ENCODE results near the gene WNT9A.

The WNT9A gene

DNA sequence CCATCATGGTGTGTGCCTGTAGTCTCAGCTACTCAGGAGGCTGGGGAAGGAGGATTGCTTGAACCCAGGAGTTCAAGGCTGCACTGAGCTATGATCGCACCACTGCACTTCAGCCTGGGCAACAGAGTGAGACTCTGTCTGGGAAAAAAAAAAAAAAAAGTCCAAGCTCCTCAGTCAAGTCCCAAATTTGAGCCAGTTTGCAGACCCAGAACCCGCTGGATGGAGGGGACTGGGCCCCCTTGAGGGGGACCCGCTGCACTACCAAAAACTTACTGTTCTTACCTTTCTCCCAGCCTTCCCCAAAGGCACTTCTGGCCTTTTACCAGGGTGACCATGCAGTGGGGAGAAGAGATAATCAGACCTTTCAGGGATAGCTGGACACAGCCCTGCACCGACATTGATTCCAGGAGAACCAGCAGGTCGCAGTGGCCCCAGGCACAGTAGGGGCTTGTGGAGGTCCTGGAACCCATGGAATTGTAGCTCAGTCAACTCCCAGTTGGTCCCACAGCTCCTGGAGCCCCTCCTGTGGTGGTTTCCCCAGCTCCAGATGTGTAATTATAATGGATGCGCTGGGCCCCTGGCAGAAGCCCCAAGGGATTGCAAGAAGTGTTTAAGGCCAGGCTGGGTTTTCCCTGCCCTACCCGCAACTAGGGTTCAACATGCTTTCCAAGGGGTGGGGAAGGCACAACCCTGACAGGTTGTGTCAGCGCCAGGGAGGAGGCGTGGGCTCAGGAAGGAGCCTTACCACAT, 4.1 kb upstream of the WNT9A start:
- ATAC-seq = no peak
- TF ChIP-seq ZFP3 (CRISPR knock-in tag; IDR thresholded peaks at IDR 0.05) = no peak
- no peak for TF ChIP-seq OSR1 (CRISPR knock-in tag; IDR thresholded peaks at IDR 0.05)
- no peak for TF ChIP-seq RARB (CRISPR knock-in tag; IDR thresholded peaks at IDR 0.05)
- TF ChIP-seq ZC3H10 (CRISPR knock-in tag; IDR thresholded peaks at IDR 0.05) = no peak
- no peak for TF ChIP-seq CSDC2 (CRISPR knock-in tag; IDR thresholded peaks at IDR 0.05)
- TF ChIP-seq ZNF565 (CRISPR knock-in tag; conservative IDR thresholded peaks at IDR 0.05; ENCODE audit: low read depth) = no peak
- TF ChIP-seq, protein P1, sequence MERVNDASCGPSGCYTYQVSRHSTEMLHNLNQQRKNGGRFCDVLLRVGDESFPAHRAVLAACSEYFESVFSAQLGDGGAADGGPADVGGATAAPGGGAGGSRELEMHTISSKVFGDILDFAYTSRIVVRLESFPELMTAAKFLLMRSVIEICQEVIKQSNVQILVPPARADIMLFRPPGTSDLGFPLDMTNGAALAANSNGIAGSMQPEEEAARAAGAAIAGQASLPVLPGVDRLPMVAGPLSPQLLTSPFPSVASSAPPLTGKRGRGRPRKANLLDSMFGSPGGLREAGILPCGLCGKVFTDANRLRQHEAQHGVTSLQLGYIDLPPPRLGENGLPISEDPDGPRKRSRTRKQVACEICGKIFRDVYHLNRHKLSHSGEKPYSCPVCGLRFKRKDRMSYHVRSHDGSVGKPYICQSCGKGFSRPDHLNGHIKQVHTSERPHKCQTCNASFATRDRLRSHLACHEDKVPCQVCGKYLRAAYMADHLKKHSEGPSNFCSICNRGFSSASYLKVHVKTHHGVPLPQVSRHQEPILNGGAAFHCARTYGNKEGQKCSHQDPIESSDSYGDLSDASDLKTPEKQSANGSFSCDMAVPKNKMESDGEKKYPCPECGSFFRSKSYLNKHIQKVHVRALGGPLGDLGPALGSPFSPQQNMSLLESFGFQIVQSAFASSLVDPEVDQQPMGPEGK (CRISPR knock-in tag; IDR thresholded peaks at IDR 0.05; ENCODE audit: borderline replicate concordance) = no peak
- no peak for TF ChIP-seq BACH2 (CRISPR knock-in tag; IDR thresholded peaks at IDR 0.05; ENCODE audit: borderline replicate concordance)
- no peak for TF ChIP-seq TOX (CRISPR knock-in tag; IDR thresholded peaks at IDR 0.05; ENCODE audit: borderline replicate concordance)

DNA sequence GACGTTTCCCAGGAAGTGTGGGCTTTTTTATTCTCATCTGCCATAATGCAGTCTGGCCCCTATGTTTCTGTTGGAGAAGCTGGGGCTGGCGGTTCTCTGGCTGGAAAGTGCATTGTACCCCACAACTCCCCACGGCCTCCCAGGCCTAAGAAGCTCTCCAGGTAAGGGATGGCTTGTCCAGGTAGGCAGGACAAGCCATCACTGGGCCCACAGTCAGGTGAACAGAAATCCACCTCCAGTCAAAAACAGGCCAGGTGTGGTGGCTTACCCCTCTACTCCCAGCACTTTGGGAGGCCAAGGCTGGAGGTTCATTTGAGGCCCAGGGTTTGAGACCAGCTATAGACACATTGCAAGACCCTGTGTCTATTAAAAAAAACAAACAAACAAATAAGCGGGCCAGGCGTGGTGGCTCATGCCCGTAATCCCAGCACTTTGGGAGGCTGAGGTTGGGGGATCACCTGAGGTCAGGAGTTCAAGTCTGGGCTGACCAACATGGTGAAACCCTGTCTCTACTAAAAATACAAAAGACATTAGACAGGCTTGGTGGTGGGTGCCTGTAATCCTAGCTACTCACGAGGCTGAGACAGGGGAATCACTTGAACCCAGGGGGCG, 3.1 kb upstream of the WNT9A start:
- TF ChIP-seq OSR1 (CRISPR knock-in tag; IDR thresholded peaks at IDR 0.05) = no peak
- TF ChIP-seq SNAI2 (CRISPR knock-in tag; IDR thresholded peaks at IDR 0.05) = no peak
- TF ChIP-seq GLIS3 (CRISPR knock-in tag; IDR thresholded peaks at IDR 0.05) = no peak
- TF ChIP-seq, protein P1 (CRISPR knock-in tag; IDR thresholded peaks at IDR 0.05; ENCODE audit: borderline replicate concordance) = no peak
- TF ChIP-seq ZNF70 (CRISPR knock-in tag; IDR thresholded peaks at IDR 0.05) = no peak
- no peak for TF ChIP-seq TOX (CRISPR knock-in tag; IDR thresholded peaks at IDR 0.05; ENCODE audit: borderline replicate concordance)
- TF ChIP-seq ZC3H10 (CRISPR knock-in tag; IDR thresholded peaks at IDR 0.05) = no peak
- TF ChIP-seq ESRRG (CRISPR knock-in tag; IDR thresholded peaks at IDR 0.05) = no peak
- TF ChIP-seq RARB (CRISPR knock-in tag; IDR thresholded peaks at IDR 0.05) = no peak
- TF ChIP-seq, protein P2, sequence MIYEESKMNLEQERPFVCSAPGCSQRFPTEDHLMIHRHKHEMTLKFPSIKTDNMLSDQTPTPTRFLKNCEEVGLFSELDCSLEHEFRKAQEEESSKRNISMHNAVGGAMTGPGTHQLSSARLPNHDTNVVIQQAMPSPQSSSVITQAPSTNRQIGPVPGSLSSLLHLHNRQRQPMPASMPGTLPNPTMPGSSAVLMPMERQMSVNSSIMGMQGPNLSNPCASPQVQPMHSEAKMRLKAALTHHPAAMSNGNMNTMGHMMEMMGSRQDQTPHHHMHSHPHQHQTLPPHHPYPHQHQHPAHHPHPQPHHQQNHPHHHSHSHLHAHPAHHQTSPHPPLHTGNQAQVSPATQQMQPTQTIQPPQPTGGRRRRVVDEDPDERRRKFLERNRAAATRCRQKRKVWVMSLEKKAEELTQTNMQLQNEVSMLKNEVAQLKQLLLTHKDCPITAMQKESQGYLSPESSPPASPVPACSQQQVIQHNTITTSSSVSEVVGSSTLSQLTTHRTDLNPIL (CRISPR knock-in tag; IDR thresholded peaks at IDR 0.05; ENCODE audit: low read depth) = no peak
- TF ChIP-seq CSDC2 (CRISPR knock-in tag; IDR thresholded peaks at IDR 0.05) = no peak
- no peak for TF ChIP-seq PPARA (CRISPR knock-in tag; IDR thresholded peaks at IDR 0.05; ENCODE audit: borderline replicate concordance)
- no peak for TF ChIP-seq ISL1 (CRISPR knock-in tag; IDR thresholded peaks at IDR 0.05)
- TF ChIP-seq BACH2 (CRISPR knock-in tag; IDR thresholded peaks at IDR 0.05; ENCODE audit: borderline replicate concordance) = no peak
- TF ChIP-seq ZFP3 (CRISPR knock-in tag; IDR thresholded peaks at IDR 0.05) = no peak
- TF ChIP-seq, protein P3, sequence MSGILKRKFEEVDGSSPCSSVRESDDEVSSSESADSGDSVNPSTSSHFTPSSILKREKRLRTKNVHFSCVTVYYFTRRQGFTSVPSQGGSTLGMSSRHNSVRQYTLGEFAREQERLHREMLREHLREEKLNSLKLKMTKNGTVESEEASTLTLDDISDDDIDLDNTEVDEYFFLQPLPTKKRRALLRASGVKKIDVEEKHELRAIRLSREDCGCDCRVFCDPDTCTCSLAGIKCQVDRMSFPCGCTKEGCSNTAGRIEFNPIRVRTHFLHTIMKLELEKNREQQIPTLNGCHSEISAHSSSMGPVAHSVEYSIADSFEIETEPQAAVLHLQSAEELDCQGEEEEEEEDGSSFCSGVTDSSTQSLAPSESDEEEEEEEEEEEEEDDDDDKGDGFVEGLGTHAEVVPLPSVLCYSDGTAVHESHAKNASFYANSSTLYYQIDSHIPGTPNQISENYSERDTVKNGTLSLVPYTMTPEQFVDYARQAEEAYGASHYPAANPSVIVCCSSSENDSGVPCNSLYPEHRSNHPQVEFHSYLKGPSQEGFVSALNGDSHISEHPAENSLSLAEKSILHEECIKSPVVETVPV (CRISPR knock-in tag; IDR thresholded peaks at IDR 0.05) = no peak
- TF ChIP-seq ZNF565 (CRISPR knock-in tag; conservative IDR thresholded peaks at IDR 0.05; ENCODE audit: low read depth) = no peak

DNA sequence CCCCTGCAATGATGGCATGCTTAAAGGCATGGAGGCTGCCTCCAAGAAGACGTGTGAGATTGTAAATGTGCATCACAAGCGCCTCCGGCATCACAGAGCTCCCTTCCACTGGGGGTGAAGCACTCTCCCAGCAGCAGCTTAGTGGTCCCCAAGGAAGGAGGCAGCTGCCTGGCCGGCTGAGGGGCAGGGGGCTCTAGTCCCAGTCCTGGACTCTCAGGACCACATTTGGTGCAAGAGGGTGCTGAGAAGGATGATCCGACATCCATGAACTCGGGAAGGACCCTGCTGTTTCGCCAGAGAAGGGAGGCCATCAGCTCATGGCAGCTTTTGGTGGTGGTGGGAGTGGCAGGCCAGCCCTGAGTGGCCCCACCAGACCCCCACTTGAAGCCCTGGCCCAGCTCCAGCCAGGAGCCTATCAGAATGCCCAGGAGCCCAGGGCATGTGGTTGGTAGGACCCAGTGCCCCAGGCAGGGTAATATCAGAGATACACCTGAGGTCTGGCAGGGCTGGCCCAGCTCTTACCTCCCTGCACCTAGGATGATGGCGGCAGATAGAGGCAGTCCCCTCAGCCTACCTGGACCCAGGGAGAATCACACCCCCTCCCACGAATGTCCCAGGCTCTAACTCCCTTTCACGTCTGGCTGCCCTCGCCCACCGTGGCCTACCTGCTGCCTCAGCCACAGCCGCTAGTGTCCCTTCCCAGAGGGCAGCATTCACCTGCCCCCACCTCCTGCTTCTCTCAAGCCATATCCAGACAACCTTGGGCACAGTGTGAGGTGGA, 2.4 kb upstream of the WNT9A start:
- no peak for ATAC-seq
- TF ChIP-seq ZC3H10 (CRISPR knock-in tag; IDR thresholded peaks at IDR 0.05) = no peak
- no peak for TF ChIP-seq PPARA (CRISPR knock-in tag; IDR thresholded peaks at IDR 0.05; ENCODE audit: borderline replicate concordance)
- TF ChIP-seq ZFP30 (CRISPR knock-in tag; IDR thresholded peaks at IDR 0.05) = no peak
- TF ChIP-seq, protein P3 (CRISPR knock-in tag; IDR thresholded peaks at IDR 0.05) = no peak
- TF ChIP-seq ARNTL (CRISPR knock-in tag; IDR thresholded peaks at IDR 0.05; ENCODE audit: borderline replicate concordance, low read depth) = no peak
- TF ChIP-seq ZFP3 (CRISPR knock-in tag; IDR thresholded peaks at IDR 0.05) = no peak
- TF ChIP-seq, protein P4, sequence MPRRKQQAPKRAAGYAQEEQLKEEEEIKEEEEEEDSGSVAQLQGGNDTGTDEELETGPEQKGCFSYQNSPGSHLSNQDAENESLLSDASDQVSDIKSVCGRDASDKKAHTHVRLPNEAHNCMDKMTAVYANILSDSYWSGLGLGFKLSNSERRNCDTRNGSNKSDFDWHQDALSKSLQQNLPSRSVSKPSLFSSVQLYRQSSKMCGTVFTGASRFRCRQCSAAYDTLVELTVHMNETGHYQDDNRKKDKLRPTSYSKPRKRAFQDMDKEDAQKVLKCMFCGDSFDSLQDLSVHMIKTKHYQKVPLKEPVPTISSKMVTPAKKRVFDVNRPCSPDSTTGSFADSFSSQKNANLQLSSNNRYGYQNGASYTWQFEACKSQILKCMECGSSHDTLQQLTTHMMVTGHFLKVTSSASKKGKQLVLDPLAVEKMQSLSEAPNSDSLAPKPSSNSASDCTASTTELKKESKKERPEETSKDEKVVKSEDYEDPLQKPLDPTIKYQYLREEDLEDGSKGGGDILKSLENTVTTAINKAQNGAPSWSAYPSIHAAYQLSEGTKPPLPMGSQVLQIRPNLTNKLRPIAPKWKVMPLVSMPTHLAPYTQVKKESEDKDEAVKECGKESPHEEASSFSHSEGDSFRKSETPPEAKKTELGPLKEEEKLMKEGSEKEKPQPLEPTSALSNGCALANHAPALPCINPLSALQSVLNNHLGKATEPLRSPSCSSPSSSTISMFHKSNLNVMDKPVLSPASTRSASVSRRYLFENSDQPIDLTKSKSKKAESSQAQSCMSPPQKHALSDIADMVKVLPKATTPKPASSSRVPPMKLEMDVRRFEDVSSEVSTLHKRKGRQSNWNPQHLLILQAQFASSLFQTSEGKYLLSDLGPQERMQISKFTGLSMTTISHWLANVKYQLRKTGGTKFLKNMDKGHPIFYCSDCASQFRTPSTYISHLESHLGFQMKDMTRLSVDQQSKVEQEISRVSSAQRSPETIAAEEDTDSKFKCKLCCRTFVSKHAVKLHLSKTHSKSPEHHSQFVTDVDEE (CRISPR knock-in tag; IDR thresholded peaks at IDR 0.05) = no peak
- no peak for TF ChIP-seq ZNF565 (CRISPR knock-in tag; conservative IDR thresholded peaks at IDR 0.05; ENCODE audit: low read depth)
- TF ChIP-seq OSR1 (CRISPR knock-in tag; IDR thresholded peaks at IDR 0.05) = no peak
- TF ChIP-seq, protein P1 (CRISPR knock-in tag; IDR thresholded peaks at IDR 0.05; ENCODE audit: borderline replicate concordance) = no peak

More for the DNA sequence above, 3.1 kb upstream of the WNT9A start:
- no peak for ATAC-seq
